G401 (cell line): Measurements from ENCODE around the gene KIF1A. TPM values are rescaled to one million over a fixed set of nuclear protein-coding genes. Genes with fewer than 3 reads are reported as not detected.
"Not testable (repeated sequence)": the region's sequence is repeated elsewhere in the genome, so short reads cannot be mapped to it uniquely, and the experiment has no call there.

ENCODE experiments used
- DNase-seq: peaks from one replicate; pipeline ENCODE4 v3.0.0-alpha.2; 2015; ENCODE audit warnings: low spot score
- in situ Hi-C: cut with HindIII; loops from 2 replicates; pipeline ENCODE4 v1.10.0; 2016; ENCODE audit warnings: low sequenced_read_pairs, mixed read lengths
- total RNA-seq: library from RNA; depleted of rRNA; stranded (reverse); fragments of >200 nt; shearing (Covaris generic); gene quantifications from 2 replicates; pipeline ENCODE4 v1.2.3, GENCODE V29; 2014

Gene KIF1A
- total RNA-seq, 1 experiment from 2014 or later = 24.9 TPM

DNA sequence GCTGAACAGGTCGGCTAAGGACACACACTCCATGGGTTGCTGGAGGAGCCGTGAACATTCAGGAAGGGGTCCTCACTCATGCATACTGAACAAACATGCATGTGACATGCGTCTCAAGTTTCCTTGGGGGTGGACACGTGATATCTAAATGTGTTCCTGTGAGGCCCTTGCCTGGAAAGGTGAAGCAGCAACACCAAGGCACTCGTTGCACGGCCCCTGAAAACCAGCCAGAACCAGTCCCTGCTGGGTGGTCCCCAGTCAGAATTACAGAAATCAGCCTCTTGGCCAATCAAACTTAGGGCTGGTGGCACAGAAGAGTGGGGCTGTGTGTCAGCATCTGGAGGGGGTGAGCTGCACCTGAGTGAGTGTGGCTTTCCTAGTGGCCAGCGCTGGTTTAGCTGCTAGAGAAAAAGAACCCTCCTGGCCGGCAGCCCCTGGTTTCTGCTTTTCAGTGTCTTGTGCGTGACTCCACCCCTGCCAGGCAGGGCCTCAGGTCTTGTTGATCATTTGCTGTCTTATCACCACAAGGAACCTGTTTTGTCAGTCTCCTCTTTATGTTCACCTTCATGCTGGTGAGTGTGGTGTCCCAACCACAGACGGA is 134.1 kb downstream of the KIF1A start:
- in situ Hi-C loops = no loop called here
- DNase-seq = no peak

DNA sequence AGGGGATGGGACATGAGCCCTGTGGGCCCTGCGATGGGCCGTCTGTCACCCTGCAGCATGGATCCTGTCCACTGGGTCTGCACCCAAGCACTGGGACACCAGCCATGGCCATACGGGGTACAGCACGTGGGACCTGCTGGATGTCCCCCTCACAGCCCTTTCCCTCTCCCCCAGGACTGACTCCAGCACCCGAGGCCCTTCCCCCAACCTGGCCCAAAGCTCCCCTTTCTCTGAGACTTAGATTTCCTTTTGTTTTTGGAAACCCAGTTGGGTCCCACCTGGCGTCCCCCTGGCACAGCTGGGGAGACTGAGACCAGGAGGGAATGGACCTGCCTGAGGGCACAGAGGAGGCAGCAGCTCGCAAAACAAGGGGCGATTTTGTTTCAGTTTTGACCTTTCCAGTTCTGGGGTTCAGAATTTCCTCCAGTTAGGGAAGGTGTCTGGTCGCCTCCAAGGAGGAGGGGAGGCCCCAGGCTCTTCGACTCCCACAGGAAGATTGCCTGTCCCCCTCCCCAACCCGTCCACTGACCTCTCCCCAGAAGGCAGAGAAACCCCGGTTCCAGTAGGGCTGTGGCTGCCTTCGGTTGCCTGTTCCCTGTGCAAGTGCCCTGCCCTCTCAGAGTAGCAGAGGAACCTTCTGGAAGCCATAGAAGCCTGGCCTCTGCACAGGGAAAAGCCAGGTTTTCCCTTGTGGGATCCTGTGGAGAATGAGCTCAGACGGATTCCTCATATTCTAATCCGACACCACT is 135.9 kb downstream of the KIF1A start:
- in situ Hi-C loops, DNase-seq: not testable (repeated sequence)

DNA sequence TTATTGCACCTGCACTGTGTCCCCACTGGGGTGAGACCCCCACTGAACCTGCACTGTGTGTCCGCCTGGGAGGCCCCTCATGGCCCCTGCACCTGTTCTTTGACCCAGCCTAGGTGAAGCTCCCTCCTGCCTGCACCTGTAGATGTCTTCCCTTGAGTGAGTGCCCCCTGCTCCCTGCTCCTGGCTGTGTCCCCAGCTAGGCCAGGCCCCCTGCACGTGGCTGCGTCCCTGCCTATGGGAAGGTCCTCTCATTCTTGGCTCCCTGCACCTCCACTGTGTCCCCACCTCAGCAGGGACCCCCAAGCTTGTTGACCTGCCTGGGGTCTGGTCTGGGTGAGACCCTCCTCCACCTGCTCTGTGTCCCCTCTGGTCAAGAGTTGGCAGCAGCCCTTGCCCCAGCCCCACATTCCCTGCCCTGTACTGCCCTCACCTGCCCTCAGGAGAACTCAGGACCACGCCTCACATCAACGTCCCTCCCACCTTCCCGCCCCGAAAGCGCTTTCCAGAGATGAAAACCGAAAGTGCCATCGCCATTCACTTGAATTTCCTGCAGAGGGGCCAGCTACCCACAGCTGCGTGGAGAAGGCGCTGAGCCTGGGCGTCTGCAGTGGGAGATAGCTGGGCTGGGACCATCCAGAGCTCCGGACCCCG is 136.6 kb downstream of the KIF1A start:
- DNase-seq, in situ Hi-C loops: not testable (repeated sequence)

DNA sequence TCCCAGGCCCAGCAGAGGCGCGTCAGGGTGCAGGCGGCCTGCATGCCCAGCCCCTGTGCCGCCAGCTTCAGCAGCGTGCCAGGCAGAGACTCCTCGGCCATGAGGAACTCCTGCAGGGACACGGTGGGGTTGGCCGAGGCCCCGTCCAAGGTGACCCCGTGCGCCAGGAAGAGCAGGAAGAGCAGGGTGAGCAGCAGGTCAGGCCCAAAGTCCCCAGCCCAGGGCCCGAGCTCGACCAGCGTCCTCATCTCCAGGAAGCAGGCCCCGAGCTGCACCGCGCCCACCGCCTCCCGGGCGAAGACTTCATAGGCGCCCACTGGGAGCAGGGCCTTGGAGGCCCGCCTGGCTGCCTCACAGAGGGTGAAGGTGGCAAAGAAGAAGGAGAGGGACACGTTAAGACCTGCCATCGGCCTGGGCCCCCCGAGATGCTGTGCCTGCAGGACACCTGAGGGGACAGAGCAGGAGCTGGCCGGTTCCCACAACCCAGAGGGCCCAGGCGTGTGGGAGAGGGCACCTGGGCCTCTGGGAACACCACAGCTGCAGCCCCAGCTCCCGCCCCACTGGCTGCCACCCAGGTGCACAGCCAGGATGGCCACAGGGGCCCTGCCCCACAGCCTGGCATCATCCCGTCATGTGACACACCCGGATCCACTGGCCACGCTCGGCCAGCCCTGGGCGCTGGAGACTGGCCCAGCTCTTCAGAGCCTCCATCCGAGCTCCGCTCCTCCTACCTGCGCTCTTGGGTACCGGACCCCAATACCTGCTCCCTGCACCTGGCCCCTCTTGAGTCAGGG is 137.4 kb downstream of the KIF1A start, which contains the start of gene AQP12B:
Gene AQP12B (minus strand): TSS at position 455 of the 794 bp plus-strand sequence. CDS start 48 bp downstream, at position 407.
- DNase-seq, in situ Hi-C loops: not testable (repeated sequence)

DNA sequence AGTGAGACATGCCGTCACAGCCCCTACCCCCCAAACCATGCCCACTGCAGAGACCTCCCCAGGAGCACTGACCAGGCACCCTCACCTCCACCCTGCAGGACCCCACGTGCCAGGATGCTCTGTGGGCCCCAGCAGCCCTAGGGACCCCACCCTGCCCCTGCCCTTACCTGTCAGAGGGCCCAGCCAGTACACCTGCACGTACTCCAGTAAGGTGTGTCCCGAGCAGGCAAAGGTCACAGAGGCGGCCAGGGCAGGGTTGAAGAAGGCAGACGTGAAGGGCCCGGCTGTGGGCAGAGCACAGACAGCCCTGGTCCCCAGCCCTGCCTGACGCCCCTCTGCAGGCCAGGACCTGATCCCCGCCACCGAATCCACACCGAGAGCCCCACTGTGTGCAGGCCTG is 139.8 kb downstream of the KIF1A start:
- DNase-seq, in situ Hi-C loops: not testable (repeated sequence)

DNA sequence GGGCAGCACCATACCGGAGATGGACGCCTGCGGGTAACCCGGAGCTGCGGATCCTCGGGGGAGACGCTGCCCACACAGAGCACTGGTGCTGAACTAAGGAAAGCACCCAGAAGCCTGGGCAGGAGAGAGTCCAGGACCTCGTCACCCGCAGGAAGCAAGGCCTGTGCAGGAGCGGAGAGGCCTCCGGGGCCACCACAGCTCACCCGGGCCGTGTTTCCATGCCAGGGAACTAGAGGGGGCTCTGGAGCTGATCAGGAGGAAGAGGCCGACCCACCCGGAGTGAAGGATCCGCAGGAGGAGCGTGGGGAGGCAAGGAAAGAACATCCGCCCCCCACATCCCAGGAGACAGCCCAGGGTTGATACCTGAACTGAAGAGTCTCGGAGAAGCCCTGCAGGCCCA is 141.1 kb downstream of the KIF1A start:
- in situ Hi-C loops, DNase-seq: not testable (repeated sequence)

DNA sequence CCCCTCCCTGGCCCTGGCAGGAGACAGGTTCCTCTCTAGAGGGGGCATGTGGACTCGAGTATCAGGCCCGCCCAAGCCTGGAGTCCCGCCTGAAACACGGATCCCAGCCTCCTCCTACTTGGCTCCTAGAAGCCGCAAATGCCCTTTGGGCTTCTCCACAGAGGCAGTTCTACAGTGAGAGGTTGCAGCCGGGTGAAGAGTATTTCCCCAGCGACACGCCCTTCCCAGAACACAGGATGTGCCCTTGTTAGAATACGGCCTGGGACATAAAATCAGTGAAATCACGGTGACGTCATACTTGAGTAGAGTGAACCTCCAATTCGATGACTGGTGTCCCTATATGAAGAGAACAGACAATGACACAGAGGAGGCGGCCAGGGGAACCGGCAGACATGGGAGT is 142.0 kb downstream of the KIF1A start:
- in situ Hi-C loops, DNase-seq: not testable (repeated sequence)

DNA sequence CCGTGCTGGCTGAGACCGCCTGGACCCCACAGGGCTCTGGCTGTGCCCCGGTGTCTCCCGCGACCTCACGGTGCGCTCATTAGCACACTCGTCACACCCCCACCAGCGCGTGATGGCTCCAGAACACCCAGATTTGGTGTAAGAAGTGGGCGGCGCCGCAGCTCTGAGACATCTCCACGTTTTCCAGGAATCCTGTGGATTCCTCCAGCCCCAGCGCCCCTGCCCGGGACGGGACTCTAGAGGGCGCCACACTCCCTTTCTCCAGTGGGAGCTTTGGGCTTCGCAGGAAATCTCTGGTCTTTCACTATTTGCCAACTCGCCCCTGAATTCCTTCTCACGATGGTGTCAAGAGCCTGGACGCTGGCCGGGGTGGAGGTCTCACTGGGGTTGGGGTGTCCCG is 144.7 kb downstream of the KIF1A start:
- DNase-seq, in situ Hi-C loops: not testable (repeated sequence)

DNA sequence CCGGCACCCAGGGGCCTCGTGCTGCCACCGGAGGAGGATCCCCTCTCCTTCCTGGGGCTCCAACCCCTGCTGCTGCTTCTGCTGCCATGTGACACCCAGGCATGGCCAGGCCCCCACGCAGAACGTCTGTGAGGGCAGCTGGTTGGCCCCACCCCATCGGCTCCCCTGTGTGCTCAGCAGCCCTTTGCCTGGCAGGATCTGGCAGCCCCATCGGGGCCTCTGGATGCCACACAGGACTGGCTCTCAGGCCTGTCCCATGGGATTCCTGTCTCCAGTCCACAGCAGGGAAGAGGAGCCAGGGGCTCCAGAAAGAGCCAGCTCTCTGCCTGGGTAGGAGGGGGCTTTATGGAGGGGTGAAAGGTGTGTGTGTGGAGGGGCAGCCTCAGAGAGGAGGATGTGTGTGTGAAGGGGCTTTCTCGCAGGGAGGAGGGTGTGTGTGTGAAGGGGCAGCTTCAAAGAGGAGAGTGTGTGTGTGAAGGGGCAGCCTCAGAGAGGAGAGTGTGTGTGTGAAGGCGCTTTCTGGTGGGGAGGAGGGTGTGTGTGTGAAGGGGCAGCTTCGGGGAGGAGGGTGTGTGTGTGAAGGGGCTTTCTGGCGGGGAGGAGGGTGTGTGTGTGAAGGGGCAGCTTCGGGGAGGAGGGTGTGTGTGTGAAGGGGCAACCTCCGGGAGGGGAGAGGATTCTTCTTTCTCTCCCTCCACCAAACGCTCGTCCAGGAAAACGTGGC is 145.4 kb downstream of the KIF1A start:
- in situ Hi-C loops, DNase-seq: not testable (repeated sequence)

DNA sequence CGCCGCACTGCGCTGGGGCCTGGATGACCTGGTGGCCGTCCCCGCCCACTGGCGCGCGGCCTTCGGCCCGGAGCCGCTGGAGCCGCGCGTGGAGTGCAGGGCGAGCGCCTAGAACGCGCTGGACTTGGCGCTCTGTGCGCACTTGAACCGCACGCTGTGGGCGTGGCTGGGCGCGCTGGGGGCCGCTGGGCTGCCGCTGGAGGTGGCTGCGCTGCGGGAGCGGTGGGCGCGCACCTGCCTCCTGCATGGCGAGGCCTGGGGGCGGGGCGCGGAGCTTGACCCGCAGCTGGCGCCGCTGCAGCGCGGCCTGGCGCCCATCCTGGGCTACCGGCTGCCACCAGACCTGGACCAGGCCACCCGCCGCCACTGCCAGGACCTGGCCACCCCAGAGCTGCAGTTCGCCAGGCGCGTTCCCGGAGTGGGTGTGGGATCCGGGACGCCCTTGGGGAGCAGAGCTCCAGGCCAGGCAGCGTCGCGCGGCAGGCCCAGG is 147.3 kb downstream of the KIF1A start:
- no peak for DNase-seq
- in situ Hi-C loops = no loop called here

DNA sequence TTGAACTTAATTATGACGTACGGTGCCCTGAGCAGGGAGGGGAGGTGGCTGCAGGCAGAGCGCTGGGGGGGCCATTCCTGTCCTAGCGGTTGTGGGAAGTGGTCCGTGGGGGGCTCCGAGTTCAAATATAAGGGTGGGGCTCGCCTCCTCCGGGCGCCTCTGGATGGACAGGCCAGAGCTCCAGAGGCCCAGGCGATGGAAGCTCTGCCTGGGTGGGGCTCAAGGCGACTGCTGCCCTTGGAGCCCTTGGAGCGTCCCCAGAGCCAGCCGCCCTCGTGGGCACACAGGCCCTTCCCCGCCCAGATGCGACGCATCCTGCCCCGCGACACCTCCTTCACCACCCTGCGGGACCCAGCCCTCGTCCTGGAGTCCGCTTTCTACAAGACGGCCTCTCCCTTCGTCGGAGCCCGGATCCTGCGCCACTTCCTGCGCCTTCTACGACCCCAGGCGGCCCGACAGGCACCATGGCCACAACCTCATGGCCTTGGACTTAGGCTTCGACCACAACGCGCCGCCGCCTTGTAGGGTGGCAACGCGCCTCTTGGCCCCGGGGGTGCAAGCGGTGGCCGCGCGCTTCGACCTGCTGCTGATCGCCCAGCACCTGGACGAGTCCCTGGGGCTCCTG is 147.8 kb downstream of the KIF1A start:
- in situ Hi-C loops = no loop called here

DNA sequence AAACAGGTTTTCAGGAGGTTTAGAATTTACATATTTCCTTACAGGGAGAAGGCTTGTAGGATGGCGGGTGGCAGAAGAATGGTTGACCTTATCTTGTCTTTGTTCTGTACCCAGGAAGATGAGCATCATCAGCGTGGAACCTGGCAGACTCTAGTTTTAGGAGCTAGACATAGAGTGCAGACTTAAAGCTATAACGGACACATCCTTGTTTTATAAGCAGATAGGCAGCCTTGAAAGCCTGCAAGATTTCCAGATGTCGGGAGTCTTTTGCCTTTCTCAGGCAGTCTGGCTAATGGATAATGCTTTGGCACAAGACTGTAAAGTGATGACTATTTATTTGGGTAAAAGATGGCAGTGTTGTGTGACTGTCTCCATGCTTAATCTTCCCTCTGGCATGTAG is 149.1 kb downstream of the KIF1A start:
- DNase-seq = no peak
- in situ Hi-C loops = no loop called here

More for the DNA sequence above, 147.8 kb downstream of the KIF1A start:
- DNase-seq = no peak

DNA sequence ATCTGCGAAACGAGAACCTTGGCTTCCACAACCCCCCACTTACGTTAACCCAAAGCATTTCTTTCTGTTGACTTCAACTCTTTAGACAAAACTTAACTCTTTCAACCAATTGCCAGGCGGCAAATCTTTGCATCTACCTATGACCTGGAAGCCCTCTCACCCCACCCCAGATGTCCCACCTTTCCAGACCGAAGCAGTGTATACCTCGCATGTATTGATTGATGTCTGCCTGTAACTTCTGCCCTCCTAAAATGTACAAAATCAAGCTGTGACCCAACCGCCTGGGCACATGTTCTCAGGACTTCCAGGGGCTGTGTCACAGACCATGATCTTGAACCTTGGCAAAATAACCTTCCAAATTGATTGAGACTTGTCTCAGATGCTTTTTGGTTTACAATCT is 149.6 kb downstream of the KIF1A start:
- no peak for DNase-seq
- in situ Hi-C loops = no loop called here

DNA sequence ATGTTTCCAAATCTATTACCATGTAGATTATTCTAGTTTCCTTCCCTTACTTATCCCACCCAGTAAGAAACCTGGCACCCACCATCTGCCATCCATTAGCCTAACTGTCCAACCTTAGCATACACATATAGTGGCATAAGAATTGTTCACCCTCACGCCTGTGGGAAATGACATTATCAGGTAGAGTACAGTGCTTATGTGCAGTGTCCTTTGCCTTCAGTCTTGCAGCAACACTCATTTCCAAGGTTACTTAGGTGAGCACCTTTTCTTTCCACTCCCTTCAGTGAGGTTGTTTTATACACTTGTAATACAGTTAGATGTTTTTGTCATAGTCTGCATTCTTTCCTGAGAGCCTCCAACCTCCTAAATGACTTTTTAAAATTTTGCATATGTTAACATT is 155.4 kb downstream of the KIF1A start:
- no peak for DNase-seq
- in situ Hi-C loops = no loop called here
